Inflammatory macrophage treated with lipopolysaccharide for 1 hour (primary cell): ENCODE measurements around the gene DCD.

Source experiments
- DNase-seq, 2 donors: peaks; one replicate each; pipeline ENCODE4 v3.0.0-alpha.2; 2020 to 2022

Gene DCD

GRCh38 chr12:54606556-54606955 lies 41.6 kb downstream of the DCD start:
- no peak for DNase-seq

DNA sequence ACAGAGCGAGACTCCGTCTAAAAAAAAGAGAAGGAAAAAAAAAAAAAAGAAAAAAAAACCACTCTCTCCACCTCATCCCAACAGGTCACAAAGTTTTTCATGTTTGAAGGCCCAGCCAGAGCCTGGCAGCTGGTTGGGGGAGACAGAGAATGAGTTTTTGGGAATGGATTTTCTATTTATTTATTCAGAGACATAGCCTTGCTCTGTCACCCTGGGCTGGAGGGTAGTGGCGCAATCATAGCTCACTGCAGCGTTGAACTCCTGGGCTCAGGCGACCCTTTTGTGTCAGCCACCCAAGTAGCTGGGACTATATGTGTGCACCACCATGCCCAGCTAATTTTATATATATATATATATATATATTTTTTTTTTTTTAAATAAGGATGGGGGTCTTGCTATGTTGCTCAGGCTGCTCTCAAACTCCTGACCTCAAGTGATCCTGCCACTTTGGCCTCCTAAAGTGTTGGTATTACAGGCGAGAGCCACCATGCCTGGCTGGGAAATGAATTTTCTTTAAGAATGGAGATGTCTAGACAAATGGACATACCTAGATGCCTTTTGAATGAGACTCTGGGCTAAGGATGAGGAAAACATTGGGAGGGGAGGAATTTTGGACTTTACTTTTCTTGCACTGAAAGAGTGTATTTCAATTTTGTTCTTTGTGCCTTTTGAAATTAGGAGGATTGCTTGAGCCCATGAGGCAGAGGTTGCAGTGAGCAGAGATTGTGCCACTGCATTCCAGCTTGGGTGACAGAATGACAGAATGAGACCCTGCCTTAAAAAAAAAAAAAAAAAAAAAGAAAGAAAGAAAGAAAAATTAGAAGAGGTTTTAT lies 42.8 kb downstream of the DCD start:
- no peak for DNase-seq

- no peak for DNase-seq
Observed at GRCh38 chr12:54604436-54604835, 43.7 kb downstream of the DCD start.

GRCh38 chr12:54603872-54604271 lies 44.3 kb downstream of the DCD start:
- DNase-seq = no peak

- DNase-seq = peak; percentile 58 to 85
Observed at GRCh38 chr12:54603173-54603814, 44.9 kb downstream of the DCD start.

- DNase-seq = no peak
Observed at GRCh38 chr12:54602661-54603060, 45.5 kb downstream of the DCD start.

DNA sequence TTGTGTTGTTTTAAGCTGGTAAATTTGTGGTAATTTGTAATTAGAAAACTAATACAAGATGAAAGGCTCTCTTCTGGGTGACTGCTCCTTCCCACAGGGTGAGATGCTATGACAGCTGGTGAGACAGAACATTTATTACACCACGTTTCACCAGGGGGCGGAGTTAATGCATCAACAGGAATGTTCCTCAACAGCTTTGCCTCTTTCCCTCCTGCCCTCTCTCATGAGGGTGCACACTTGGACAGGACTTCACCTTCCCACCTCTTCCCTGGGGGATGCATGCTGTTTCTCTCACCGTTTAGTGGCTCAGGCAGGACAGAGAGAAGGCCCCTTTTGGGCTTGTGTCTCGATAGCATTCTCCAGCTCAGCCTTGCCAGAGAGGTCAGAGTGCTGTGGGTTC lies 46.3 kb downstream of the DCD start:
- peak in 1 of 2 donors; percentile 44 for DNase-seq

DNA sequence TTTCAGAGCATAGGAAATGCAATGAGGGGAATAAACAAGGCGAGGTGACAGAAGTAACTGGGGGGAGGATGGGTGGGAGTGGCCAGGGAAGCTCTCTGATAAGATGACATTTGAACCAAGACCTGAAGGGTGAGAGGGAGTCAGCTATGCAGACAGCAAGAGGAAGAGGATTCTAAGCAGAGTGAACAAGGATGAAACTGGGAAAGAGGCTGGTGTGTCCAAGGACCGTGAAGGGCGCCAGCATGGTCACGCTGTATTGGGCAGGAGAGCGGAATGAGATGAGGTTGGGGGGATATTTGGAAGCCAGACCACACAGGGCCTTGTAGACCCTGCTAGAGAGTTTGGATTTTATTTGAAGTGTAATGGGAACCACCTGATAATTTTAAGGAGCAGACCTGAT lies 49.2 kb downstream of the DCD start:
- no peak for DNase-seq

GRCh38 chr12:54596526-54596946 lies 51.6 kb downstream of the DCD start:
- DNase-seq = peak; percentile 35 to 79

GRCh38 chr12:54595471-54595870 lies 52.7 kb downstream of the DCD start:
- no peak for DNase-seq
